Transverse colon (tissue), 3 donors: ENCODE measurements around the gene OXLD1.

Experiments
- EP300 ChIP-seq: sonication (generic); formaldehyde crosslinking; IDR thresholded peaks from one replicate; pipeline ENCODE4 v1.6.1; 2017; ENCODE audit warnings: antibody characterized with exemption, low read depth
- TF ChIP-seq, protein P1 (sequence below), 5 experiments: fragments of 200-600 bp in 3 of 5; fragments of 450-650 bp in 2 of 5; sonication (generic) in 3 of 5; IDR thresholded peaks; 1 replicate in 2 of 5; 2 replicates in 3 of 5; pipeline ENCODE4 v1.5.1; 2016 to 2017; ENCODE audit warnings: antibody characterized with exemption in 5 of 5, inconsistent platforms in 3 of 5, mild to moderate bottlenecking in 2 of 5, moderate library complexity in 1 of 5

GRCh38 chr17:81648707-81649085 lies 17.7 kb downstream of the OXLD1 start:
- TF ChIP-seq, protein P1, sequence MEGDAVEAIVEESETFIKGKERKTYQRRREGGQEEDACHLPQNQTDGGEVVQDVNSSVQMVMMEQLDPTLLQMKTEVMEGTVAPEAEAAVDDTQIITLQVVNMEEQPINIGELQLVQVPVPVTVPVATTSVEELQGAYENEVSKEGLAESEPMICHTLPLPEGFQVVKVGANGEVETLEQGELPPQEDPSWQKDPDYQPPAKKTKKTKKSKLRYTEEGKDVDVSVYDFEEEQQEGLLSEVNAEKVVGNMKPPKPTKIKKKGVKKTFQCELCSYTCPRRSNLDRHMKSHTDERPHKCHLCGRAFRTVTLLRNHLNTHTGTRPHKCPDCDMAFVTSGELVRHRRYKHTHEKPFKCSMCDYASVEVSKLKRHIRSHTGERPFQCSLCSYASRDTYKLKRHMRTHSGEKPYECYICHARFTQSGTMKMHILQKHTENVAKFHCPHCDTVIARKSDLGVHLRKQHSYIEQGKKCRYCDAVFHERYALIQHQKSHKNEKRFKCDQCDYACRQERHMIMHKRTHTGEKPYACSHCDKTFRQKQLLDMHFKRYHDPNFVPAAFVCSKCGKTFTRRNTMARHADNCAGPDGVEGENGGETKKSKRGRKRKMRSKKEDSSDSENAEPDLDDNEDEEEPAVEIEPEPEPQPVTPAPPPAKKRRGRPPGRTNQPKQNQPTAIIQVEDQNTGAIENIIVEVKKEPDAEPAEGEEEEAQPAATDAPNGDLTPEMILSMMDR (IDR thresholded peaks at IDR 0.05), result no peak
- TF ChIP-seq EP300, result no peak
